ENCODE results near the gene FYN.

The FYN gene

DNA sequence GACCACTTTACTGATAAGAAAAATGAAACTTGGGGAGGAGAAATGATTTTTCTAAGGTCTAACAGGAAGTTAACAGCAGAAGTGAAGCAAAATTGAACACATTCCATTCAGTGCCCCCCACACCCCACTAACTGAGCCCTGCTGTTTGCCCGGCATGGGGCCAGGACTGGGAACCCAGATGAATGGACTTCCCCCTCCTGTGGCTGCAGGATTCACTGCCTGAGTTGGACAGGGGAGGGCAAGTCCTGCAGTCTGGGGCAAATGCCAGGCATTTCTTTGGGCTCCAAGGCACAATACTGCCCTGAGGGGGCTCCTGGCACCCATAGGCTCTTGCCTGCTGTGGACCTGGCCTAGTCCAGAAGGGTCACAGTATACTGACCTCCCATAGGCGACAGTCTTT is 28.3 kb downstream of the FYN start:
- Histone ChIP-seq H3K27me3 (ENCODE audit: insufficient read depth, poor library complexity, severe bottlenecking) (no peaks in the 10 kb centered on the region), H3K4me1 (ENCODE audit: insufficient read depth, poor library complexity, severe bottlenecking) (no peaks in the 10 kb centered on the region), H3K4me3 (ENCODE audit: severe bottlenecking) (no peak overlapping the region), H3K9me3 (ENCODE audit: severe bottlenecking) (no peaks in the 10 kb centered on the region), H3K36me3 (ENCODE audit: low read depth) (no peaks in the 10 kb centered on the region), H3K27ac (ENCODE audit: poor library complexity, severe bottlenecking) (no peak overlapping the region)
- no peak for DNase-seq (ENCODE audit: low spot score)
- TF ChIP-seq CTCF (IDR thresholded peaks at IDR 0.05; ENCODE audit: poor library complexity, severe bottlenecking): no peak
- ATAC-seq (ENCODE audit: low read depth): no peak

DNA sequence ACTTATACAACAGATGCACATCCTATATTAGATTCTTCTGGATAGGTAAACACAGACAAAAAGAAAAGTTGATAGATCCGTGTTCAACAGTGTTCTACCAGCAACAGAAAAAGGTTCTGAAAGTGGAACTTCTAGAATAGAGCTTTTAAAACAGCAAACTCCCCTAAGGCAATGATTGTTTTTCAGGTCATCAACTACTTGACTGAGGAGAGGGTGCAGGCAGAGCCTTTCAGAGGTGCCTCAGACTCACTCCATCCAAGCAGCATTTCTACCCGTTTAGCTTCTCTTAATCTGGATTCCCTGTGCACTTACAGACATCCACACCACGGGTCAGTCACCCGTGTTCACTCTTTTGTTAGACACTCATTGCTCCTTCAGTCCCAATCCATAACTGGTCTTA is 28.9 kb downstream of the FYN start:
- Histone ChIP-seq H3K27me3 (ENCODE audit: insufficient read depth, poor library complexity, severe bottlenecking) (no peaks in the 10 kb centered on the region), H3K4me1 (ENCODE audit: insufficient read depth, poor library complexity, severe bottlenecking) (no peaks in the 10 kb centered on the region), H3K27ac (ENCODE audit: poor library complexity, severe bottlenecking) (no peak overlapping the region), H3K9me3 (ENCODE audit: severe bottlenecking) (no peaks in the 10 kb centered on the region), H3K4me3 (ENCODE audit: severe bottlenecking) (no peak overlapping the region), H3K36me3 (ENCODE audit: low read depth) (no peaks in the 10 kb centered on the region)
- no peak for TF ChIP-seq CTCF (IDR thresholded peaks at IDR 0.05; ENCODE audit: poor library complexity, severe bottlenecking)
- DNase-seq (ENCODE audit: low spot score) (no peak), ATAC-seq (ENCODE audit: low read depth) (no peak)

GRCh38 chr6:111843347-111844147 is 29.7 kb downstream of the FYN start:
- no peaks in the 10 kb centered on the region for H3K27me3 ChIP-seq (ENCODE audit: insufficient read depth, poor library complexity, severe bottlenecking)
- no peaks in the 10 kb centered on the region for H3K4me1 ChIP-seq (ENCODE audit: insufficient read depth, poor library complexity, severe bottlenecking)
- no peaks in the 10 kb centered on the region for H3K9me3 ChIP-seq (ENCODE audit: severe bottlenecking)
- DNase-seq (ENCODE audit: low spot score) (no peak), ATAC-seq (ENCODE audit: low read depth) (no peak)
- H3K36me3 ChIP-seq (ENCODE audit: low read depth): no peaks in the 10 kb centered on the region
- no peak overlapping the region for H3K27ac ChIP-seq (ENCODE audit: poor library complexity, severe bottlenecking)
- H3K4me3 ChIP-seq (ENCODE audit: severe bottlenecking): no peak overlapping the region
- TF ChIP-seq CTCF (IDR thresholded peaks at IDR 0.05; ENCODE audit: poor library complexity, severe bottlenecking): no peak

- Histone ChIP-seq H3K27ac (ENCODE audit: poor library complexity, severe bottlenecking) (no peak overlapping the region), H3K9me3 (ENCODE audit: severe bottlenecking) (no peaks in the 10 kb centered on the region), H3K36me3 (ENCODE audit: low read depth) (no peaks in the 10 kb centered on the region), H3K4me3 (ENCODE audit: severe bottlenecking) (no peak overlapping the region), H3K4me1 (ENCODE audit: insufficient read depth, poor library complexity, severe bottlenecking) (no peaks in the 10 kb centered on the region), H3K27me3 (ENCODE audit: insufficient read depth, poor library complexity, severe bottlenecking) (no peaks in the 10 kb centered on the region)
- ATAC-seq (ENCODE audit: low read depth) (no peak), DNase-seq (ENCODE audit: low spot score) (no peak)
- TF ChIP-seq CTCF (IDR thresholded peaks at IDR 0.05; ENCODE audit: poor library complexity, severe bottlenecking): no peak
Observed at GRCh38 chr6:111842891-111843290, 30.4 kb downstream of the FYN start.

DNA sequence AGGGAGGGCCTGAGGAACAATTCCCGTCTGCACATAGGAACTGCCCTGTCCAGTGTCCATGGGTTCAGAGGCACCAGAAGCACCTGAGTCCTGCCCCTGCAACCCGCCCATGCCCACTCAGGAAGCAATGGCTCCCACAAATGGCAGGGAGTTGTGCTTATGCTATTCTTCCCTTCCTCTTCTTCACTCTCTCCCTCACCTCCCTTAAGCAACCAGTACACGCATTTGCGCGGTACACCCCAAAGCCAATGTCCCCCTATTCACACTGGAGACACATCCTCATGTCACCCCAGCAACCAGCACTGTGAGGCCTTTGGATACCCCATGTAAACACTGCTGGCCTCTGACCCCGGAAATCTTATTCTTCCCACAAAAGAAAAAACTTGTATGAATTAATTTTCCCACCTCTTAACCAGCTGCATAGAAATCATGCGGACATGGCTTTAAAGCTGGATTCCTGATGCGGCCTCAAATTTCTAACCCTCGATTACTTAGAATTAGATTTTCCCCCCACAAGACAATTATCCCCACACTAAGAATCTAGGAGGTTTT is 30.9 kb downstream of the FYN start:
- no peak for TF ChIP-seq CTCF (IDR thresholded peaks at IDR 0.05; ENCODE audit: poor library complexity, severe bottlenecking)
- H3K9me3 ChIP-seq (ENCODE audit: severe bottlenecking): no peaks in the 10 kb centered on the region
- DNase-seq (ENCODE audit: low spot score) (no peak), ATAC-seq (ENCODE audit: low read depth) (no peak)
- no peaks in the 10 kb centered on the region for H3K27me3 ChIP-seq (ENCODE audit: insufficient read depth, poor library complexity, severe bottlenecking)
- no peak overlapping the region for H3K27ac ChIP-seq (ENCODE audit: poor library complexity, severe bottlenecking)
- H3K4me1 ChIP-seq (ENCODE audit: insufficient read depth, poor library complexity, severe bottlenecking): no peaks in the 10 kb centered on the region
- no peaks in the 10 kb centered on the region for H3K36me3 ChIP-seq (ENCODE audit: low read depth)
- H3K4me3 ChIP-seq (ENCODE audit: severe bottlenecking): no peak overlapping the region

Measured in RWPE2 (cell line).